LNCAP (cell line): ENCODE data around the gene HDAC9.

ENCODE experiments used
- CTCF ChIP-seq: fragments of 450-650 bp; IDR thresholded peaks from 2 replicates; pipeline ENCODE4 v1.5.1; 2017; ENCODE audit warnings: mild to moderate bottlenecking

HDAC9 gene

GRCh38 chr7:18461785-18462467 lies 33.6 kb upstream of the HDAC9 start:
- TF ChIP-seq CTCF: no peak

- no peak for TF ChIP-seq CTCF
These were observed 30.7 kb upstream of the HDAC9 start for GRCh38 chr7:18464830-18465229.

GRCh38 chr7:18467011-18467410 lies 28.5 kb upstream of the HDAC9 start:
- TF ChIP-seq CTCF: no peak

GRCh38 chr7:18468795-18469194 lies 26.8 kb upstream of the HDAC9 start:
- TF ChIP-seq CTCF: no peak

- no peak for TF ChIP-seq CTCF
These were observed 26.2 kb upstream of the HDAC9 start for GRCh38 chr7:18469316-18469715.

- no peak for TF ChIP-seq CTCF
These were observed 23.9 kb upstream of the HDAC9 start for GRCh38 chr7:18471476-18472160.

- TF ChIP-seq CTCF: no peak
These were observed 23.4 kb upstream of the HDAC9 start for GRCh38 chr7:18472161-18472483.
